SK-N-MC (cell line): ENCODE results near the gene LRP3.

Experiments
- DNase-seq: peaks from one replicate; pipeline ENCODE4 v3.0.0-alpha.2; 2011; ENCODE audit warnings: low read depth, low spot score
- H3K27ac ChIP-seq: fragments of 200-600 bp; sonication (generic); 2 replicates; pipeline ENCODE4 v1.5.1; 2016; ENCODE audit warnings: mixed run types
- H3K36me3 ChIP-seq: fragments of 200-600 bp; sonication (generic); 2 replicates; pipeline ENCODE4 v1.6.1; 2017; ENCODE audit warnings: antibody characterized with exemption, low read length, mixed read lengths; ENCODE audit not compliant: insufficient read depth
- H3K4me3 ChIP-seq: fragments of 200-600 bp; sonication (generic); 2 replicates; pipeline ENCODE4 v1.5.1; 2016
- H3K9ac ChIP-seq: fragments of 200-600 bp; sonication (generic); 2 replicates; pipeline ENCODE4 v1.8.0; 2017; ENCODE audit warnings: mixed run types, mixed read lengths; ENCODE audit not compliant: insufficient read length
- H3K9me3 ChIP-seq: fragments of 200-600 bp; sonication (generic); 2 replicates; pipeline ENCODE4 v1.6.1; 2017; ENCODE audit warnings: low read depth, mild to moderate bottlenecking, antibody characterized with exemption, low read length, moderate library complexity, mixed read lengths
- EZH2 ChIP-seq: fragments of 200-600 bp; sonication (generic); IDR thresholded peaks from one replicate; pipeline ENCODE4 v1.6.1; 2017; ENCODE audit warnings: antibody characterized with exemption
- FOXP2 ChIP-seq: optimal IDR thresholded peaks from 2 replicates; pipeline ENCODE3; 2011; ENCODE audit warnings: mild to moderate bottlenecking, moderate library complexity; ENCODE audit not compliant: insufficient read depth; ENCODE audit errors: extremely low read length, control extremely low read depth
- POLR2AphosphoS5 ChIP-seq: IDR thresholded peaks from 2 replicates; pipeline ENCODE4 v1.6.1; 2012; ENCODE audit warnings: mild to moderate bottlenecking, low read depth, low read length, borderline replicate concordance

Gene LRP3

GRCh38 chr19:33241530-33242101, 47.5 kb downstream of the LRP3 start:
- no peak overlapping the region for H3K4me3 ChIP-seq
- H3K27ac ChIP-seq: no peak overlapping the region
- no peak overlapping the region for H3K9ac ChIP-seq
- H3K9me3 ChIP-seq: no peaks in the 10 kb centered on the region
- H3K36me3 ChIP-seq: no peaks in the 10 kb centered on the region
- TF ChIP-seq EZH2 (no peak), FOXP2 (no peak), POLR2AphosphoS5 (no peak)
- no peak for DNase-seq

GRCh38 chr19:33242131-33242530, 48.0 kb downstream of the LRP3 start:
- H3K9ac ChIP-seq: no peak overlapping the region
- H3K9me3 ChIP-seq: no peaks in the 10 kb centered on the region
- H3K4me3 ChIP-seq: no peak overlapping the region
- TF ChIP-seq POLR2AphosphoS5: no peak
- no peak for TF ChIP-seq FOXP2
- no peak for TF ChIP-seq EZH2
- no peak overlapping the region for H3K27ac ChIP-seq
- H3K36me3 ChIP-seq: no peaks in the 10 kb centered on the region
- DNase-seq: no peak

- no peak overlapping the region for H3K4me3 ChIP-seq
Measured at GRCh38 chr19:33242911-33243310, 48.8 kb downstream of the LRP3 start.

GRCh38 chr19:33245948-33246708, 52.0 kb downstream of the LRP3 start:
- DNase-seq: no peak
- TF ChIP-seq FOXP2 (no peak), EZH2 (no peak), POLR2AphosphoS5 (no peak)
- Histone ChIP-seq H3K36me3 (no peaks in the 10 kb centered on the region), H3K9ac (no peak overlapping the region), H3K4me3 (no peak overlapping the region), H3K9me3 (no peaks in the 10 kb centered on the region), H3K27ac (no peak overlapping the region)

More at GRCh38 chr19:33242911-33243310, 48.8 kb downstream of the LRP3 start:
- Histone ChIP-seq H3K9me3 (no peaks in the 10 kb centered on the region), H3K36me3 (no peaks in the 10 kb centered on the region), H3K9ac (no peak overlapping the region), H3K27ac (no peak overlapping the region)
- TF ChIP-seq FOXP2: no peak
- no peak for TF ChIP-seq EZH2
- no peak for TF ChIP-seq POLR2AphosphoS5
- DNase-seq: no peak

- Histone ChIP-seq H3K36me3 (no peaks in the 10 kb centered on the region), H3K27ac (no peak overlapping the region), H3K9ac (no peak overlapping the region), H3K9me3 (no peaks in the 10 kb centered on the region), H3K4me3 (no peak overlapping the region)
- TF ChIP-seq EZH2 (no peak), POLR2AphosphoS5 (no peak), FOXP2 (no peak)
- no peak for DNase-seq
Measured at GRCh38 chr19:33246709-33247440, 52.7 kb downstream of the LRP3 start.

GRCh38 chr19:33247441-33247819, 53.3 kb downstream of the LRP3 start:
- H3K27ac ChIP-seq: no peak overlapping the region
- TF ChIP-seq FOXP2 (no peak), POLR2AphosphoS5 (no peak), EZH2 (no peak)
- no peaks in the 10 kb centered on the region for H3K36me3 ChIP-seq
- H3K9me3 ChIP-seq: no peaks in the 10 kb centered on the region
- no peak overlapping the region for H3K4me3 ChIP-seq
- DNase-seq: no peak
- H3K9ac ChIP-seq: no peak overlapping the region

GRCh38 chr19:33248104-33248503, 54.0 kb downstream of the LRP3 start:
- no peaks in the 10 kb centered on the region for H3K9me3 ChIP-seq
- H3K27ac ChIP-seq: no peak overlapping the region
- H3K36me3 ChIP-seq: no peaks in the 10 kb centered on the region
- TF ChIP-seq FOXP2: no peak
- no peak for TF ChIP-seq POLR2AphosphoS5
- TF ChIP-seq EZH2: no peak
- H3K4me3 ChIP-seq: no peak overlapping the region
- no peak overlapping the region for H3K9ac ChIP-seq
- no peak for DNase-seq

GRCh38 chr19:33248553-33248953, 54.4 kb downstream of the LRP3 start:
- Histone ChIP-seq H3K4me3 (no peak overlapping the region), H3K36me3 (no peaks in the 10 kb centered on the region), H3K9me3 (no peaks in the 10 kb centered on the region), H3K9ac (no peak overlapping the region), H3K27ac (no peak overlapping the region)
- no peak for TF ChIP-seq FOXP2
- TF ChIP-seq POLR2AphosphoS5: no peak
- TF ChIP-seq EZH2: no peak
- DNase-seq: no peak
